Measurements from ENCODE around the gene ZNHIT1. TPM values are rescaled to one million over a fixed set of nuclear protein-coding genes. Genes with fewer than 3 reads are reported as not detected.

The ZNHIT1 gene
- polyA plus RNA-seq, 1 donor (not counting 4 experiments of a cell fraction or from before 2014, with no cell fraction given): 46.4 TPM

GRCh38 chr7:101271021-101271420 lies 53.1 kb downstream of the ZNHIT1 start:
- DNase-seq (ENCODE audit: low read depth, low spot score) (no peak), FAIRE-seq (no peak)
- H3K4me1 ChIP-seq (ENCODE audit: control insufficient read depth, extremely low read depth, insufficient read depth, low read length): no peaks in the 10 kb centered on the region
- no peak overlapping the region for H3K27ac ChIP-seq (ENCODE audit: control insufficient read depth, insufficient read depth, low read length)
- H3K27me3 ChIP-seq (ENCODE audit: control insufficient read depth, extremely low read depth, insufficient read depth, low read length): no peaks in the 10 kb centered on the region
- no peaks in the 10 kb centered on the region for H3K9me1 ChIP-seq (ENCODE audit: control insufficient read depth, extremely low read depth, insufficient read depth, low read length)
- no peaks in the 10 kb centered on the region for H3K9me3 ChIP-seq (ENCODE audit: control insufficient read depth, low read depth, low read length)
- H3K36me3 ChIP-seq (ENCODE audit: control insufficient read depth in 2 of 2, extremely low read depth in 1 of 2, insufficient read depth in 2 of 2, low read length in 2 of 2): no peaks in the 10 kb centered on the region
- H3K4me3 ChIP-seq (ENCODE audit: control insufficient read depth in 2 of 3, extremely low read depth in 1 of 3, insufficient read depth in 2 of 3, low read depth in 1 of 3, low read length in 3 of 3): no peak overlapping the region
- no peak overlapping the region for H2AFZ ChIP-seq (ENCODE audit: control insufficient read depth, low read length)
- dilution Hi-C loops (cut with MboI; ENCODE audit: extremely low pct_ligation_motif_present, low sequenced_read_pairs): no loop called here
- no peaks in the 10 kb centered on the region for H4K20me1 ChIP-seq (ENCODE audit: control insufficient read depth, extremely low read depth, insufficient read depth, low read length)
- TF ChIP-seq EZH2 (IDR thresholded peaks at IDR 0.05; ENCODE audit: low read length): no peak
- no peak for TF ChIP-seq CTCF (optimal IDR thresholded peaks at IDR 0.05 in 1 of 3, IDR thresholded peaks at IDR 0.05 in 1 of 3, conservative IDR thresholded peaks at IDR 0.05 in 1 of 3; ENCODE audit: extremely low read depth in 1 of 3, insufficient read depth in 2 of 3, low read length in 3 of 3)
- H3K79me2 ChIP-seq (ENCODE audit: control insufficient read depth, insufficient read depth, low read length): no peaks in the 10 kb centered on the region
- H3K4me2 ChIP-seq (ENCODE audit: control insufficient read depth, extremely low read depth, insufficient read depth, low read depth, low read length): no peak overlapping the region
- no peak overlapping the region for H3K9ac ChIP-seq (ENCODE audit: control insufficient read depth, extremely low read depth, insufficient read depth, low read length)

- no peak overlapping the region for H3K4me3 ChIP-seq (ENCODE audit: control insufficient read depth in 2 of 3, extremely low read depth in 1 of 3, insufficient read depth in 2 of 3, low read depth in 1 of 3, low read length in 3 of 3)
- no peak overlapping the region for H3K9ac ChIP-seq (ENCODE audit: control insufficient read depth, extremely low read depth, insufficient read depth, low read length)
- H3K27me3 ChIP-seq (ENCODE audit: control insufficient read depth, extremely low read depth, insufficient read depth, low read length): peaks cover 4% of the 10 kb centered on the region
- no peaks in the 10 kb centered on the region for H4K20me1 ChIP-seq (ENCODE audit: control insufficient read depth, extremely low read depth, insufficient read depth, low read length)
- dilution Hi-C loops (cut with MboI; ENCODE audit: extremely low pct_ligation_motif_present, low sequenced_read_pairs): no loop called here
- no peaks in the 10 kb centered on the region for H3K9me1 ChIP-seq (ENCODE audit: control insufficient read depth, extremely low read depth, insufficient read depth, low read length)
- H3K9me3 ChIP-seq (ENCODE audit: control insufficient read depth, low read depth, low read length): no peaks in the 10 kb centered on the region
- FAIRE-seq: no peak
- H3K36me3 ChIP-seq (ENCODE audit: control insufficient read depth in 2 of 2, extremely low read depth in 1 of 2, insufficient read depth in 2 of 2, low read length in 2 of 2): no peaks in the 10 kb centered on the region
- no peak overlapping the region for H2AFZ ChIP-seq (ENCODE audit: control insufficient read depth, low read length)
- DNase-seq (ENCODE audit: low read depth, low spot score): no peak
- H3K4me2 ChIP-seq (ENCODE audit: control insufficient read depth, extremely low read depth, insufficient read depth, low read depth, low read length): no peak overlapping the region
- no peak overlapping the region for H3K27ac ChIP-seq (ENCODE audit: control insufficient read depth, insufficient read depth, low read length)
- no peaks in the 10 kb centered on the region for H3K4me1 ChIP-seq (ENCODE audit: control insufficient read depth, extremely low read depth, insufficient read depth, low read length)
- TF ChIP-seq CTCF (optimal IDR thresholded peaks at IDR 0.05 in 1 of 3, IDR thresholded peaks at IDR 0.05 in 1 of 3, conservative IDR thresholded peaks at IDR 0.05 in 1 of 3; ENCODE audit: extremely low read depth in 1 of 3, insufficient read depth in 2 of 3, low read length in 3 of 3) (no peak), EZH2 (IDR thresholded peaks at IDR 0.05; ENCODE audit: low read length) (no peak)
- no peaks in the 10 kb centered on the region for H3K79me2 ChIP-seq (ENCODE audit: control insufficient read depth, insufficient read depth, low read length)
These were observed 55.2 kb downstream of the ZNHIT1 start for GRCh38 chr7:101273206-101273605.

Small RNA genes lying within 50 kb of the gene (small RNA-seq; reads per million reads assigned to genes)
- 0 to 0.25 (median 0) reads per million in 3 experiments for gene RNU6-1104P (ENCODE audit: insufficient read length in 3 of 3, low read depth in 3 of 3, low replicate concordance in 1 of 3)

Other genes starting within 250 kb of the ZNHIT1 start
- gene MUC12, start 248.6 kb upstream of the ZNHIT1 start, polyA plus RNA-seq: 0.24 to 0.33 TPM in 2 of 3 replicates, not detected in the other
- gene MUC17, start 198.1 kb upstream of the ZNHIT1 start, polyA plus RNA-seq: not detected in 3 replicates
- gene TRIM56, start 132.7 kb upstream of the ZNHIT1 start, polyA plus RNA-seq: 3.0 to 3.9 TPM (median 3.6 TPM) in 3 replicates
- gene SERPINE1, start 91.1 kb upstream of the ZNHIT1 start, polyA plus RNA-seq: 522 to 820 TPM (median 808 TPM) in 3 replicates
- gene AP1S1, start 63.7 kb upstream of the ZNHIT1 start, polyA plus RNA-seq: 279 to 310 TPM (median 289 TPM) in 3 replicates
- 0.04 to 0.06 TPM in 2 of 3 replicates, not detected in the other for gene VGF, start 52.6 kb upstream of the ZNHIT1 start, polyA plus RNA-seq
- gene NAT16, start 37.9 kb upstream of the ZNHIT1 start, polyA plus RNA-seq: not detected in 3 replicates
- gene MOGAT3, start 17.1 kb upstream of the ZNHIT1 start, polyA plus RNA-seq: not detected in 3 replicates
- 31.6 to 71.6 TPM (median 36.1 TPM) in 3 replicates for gene PLOD3, start 584 bp upstream of the ZNHIT1 start, polyA plus RNA-seq
- gene CLDN15, start 19.6 kb downstream of the ZNHIT1 start, polyA plus RNA-seq: 1.9 to 4.1 TPM (median 2.4 TPM) in 3 replicates
- gene FIS1, start 26.9 kb downstream of the ZNHIT1 start, polyA plus RNA-seq: 202 to 244 TPM (median 240 TPM) in 3 replicates
- gene IFT22, start 103.6 kb downstream of the ZNHIT1 start, polyA plus RNA-seq: 28.3 to 30.1 TPM (median 29.4 TPM) in 3 replicates
- not detected in 3 replicates for gene COL26A1, start 144.7 kb downstream of the ZNHIT1 start, polyA plus RNA-seq